GM23338 (cell line): ENCODE data around the gene SH3GL2. TPM values are rescaled to one million over a fixed set of nuclear protein-coding genes. Genes with fewer than 3 reads are reported as not detected.

Source experiments
- CREB1 ChIP-seq: fragments of 250-450 bp; sonication (Bioruptor Pico); IDR thresholded peaks from 2 replicates; pipeline ENCODE4 v1.5.0; 2020; ENCODE audit warnings: low read depth, mild to moderate bottlenecking, moderate library complexity
- EZH2 ChIP-seq: fragments of 200-600 bp; sonication (generic); IDR thresholded peaks from one replicate; pipeline ENCODE4 v1.8.0; 2017; ENCODE audit warnings: antibody characterized with exemption, mild to moderate bottlenecking, low read depth; ENCODE audit not compliant: unreplicated experiment
- JUNB ChIP-seq: IDR thresholded peaks from one replicate; pipeline ENCODE4 v1.6.1; 2016; ENCODE audit warnings: antibody characterized with exemption; ENCODE audit not compliant: unreplicated experiment
- NANOG ChIP-seq: IDR thresholded peaks from 2 replicates; pipeline ENCODE4 v1.6.1; 2016; ENCODE audit warnings: antibody characterized with exemption, borderline replicate concordance
- POLR2AphosphoS5 ChIP-seq: IDR thresholded peaks from 2 replicates; pipeline ENCODE4 v1.6.1; 2016; ENCODE audit warnings: antibody characterized with exemption, low read depth
- STAT1 ChIP-seq: IDR thresholded peaks from one replicate; pipeline ENCODE4 v1.6.1; 2016; ENCODE audit warnings: antibody characterized with exemption; ENCODE audit not compliant: unreplicated experiment
- ZNF462 ChIP-seq: fragments of 250-450 bp; sonication (Bioruptor Pico); IDR thresholded peaks from 2 replicates; pipeline ENCODE4 v1.5.0; 2020; ENCODE audit warnings: mild to moderate bottlenecking, moderate library complexity
- polyA plus RNA-seq: library from polyadenylated mRNA; unstranded; fragments of >200 nt; fragmentation: Nextera tagmentation; extraction: Ambion mirVana; gene quantifications from 2 replicates; pipeline ENCODE4 v1.2.1, GENCODE V29; 2016
- total RNA-seq: library from RNA; depleted of rRNA; stranded (reverse); fragments of >200 nt; shearing (Covaris generic); gene quantifications from 2 replicates; pipeline ENCODE4 v1.2.3, GENCODE V29; 2014
- TF ChIP-seq, protein P1 (sequence below): IDR thresholded peaks from one replicate; pipeline ENCODE4 v1.6.1; 2018; ENCODE audit warnings: antibody characterized with exemption; ENCODE audit not compliant: unreplicated experiment

Gene SH3GL2
- total and polyA plus RNA-seq, 2 experiments from 2014 or later = 5.9 to 8.6 TPM

GRCh38 chr9:17682684-17683083 is 103.8 kb downstream of the SH3GL2 start (continued):
- no peak for TF ChIP-seq ZNF462 (CRISPR knock-in tag)
- no peak for TF ChIP-seq STAT1
- TF ChIP-seq CREB1 (CRISPR knock-in tag) = no peak
- TF ChIP-seq, protein P1, sequence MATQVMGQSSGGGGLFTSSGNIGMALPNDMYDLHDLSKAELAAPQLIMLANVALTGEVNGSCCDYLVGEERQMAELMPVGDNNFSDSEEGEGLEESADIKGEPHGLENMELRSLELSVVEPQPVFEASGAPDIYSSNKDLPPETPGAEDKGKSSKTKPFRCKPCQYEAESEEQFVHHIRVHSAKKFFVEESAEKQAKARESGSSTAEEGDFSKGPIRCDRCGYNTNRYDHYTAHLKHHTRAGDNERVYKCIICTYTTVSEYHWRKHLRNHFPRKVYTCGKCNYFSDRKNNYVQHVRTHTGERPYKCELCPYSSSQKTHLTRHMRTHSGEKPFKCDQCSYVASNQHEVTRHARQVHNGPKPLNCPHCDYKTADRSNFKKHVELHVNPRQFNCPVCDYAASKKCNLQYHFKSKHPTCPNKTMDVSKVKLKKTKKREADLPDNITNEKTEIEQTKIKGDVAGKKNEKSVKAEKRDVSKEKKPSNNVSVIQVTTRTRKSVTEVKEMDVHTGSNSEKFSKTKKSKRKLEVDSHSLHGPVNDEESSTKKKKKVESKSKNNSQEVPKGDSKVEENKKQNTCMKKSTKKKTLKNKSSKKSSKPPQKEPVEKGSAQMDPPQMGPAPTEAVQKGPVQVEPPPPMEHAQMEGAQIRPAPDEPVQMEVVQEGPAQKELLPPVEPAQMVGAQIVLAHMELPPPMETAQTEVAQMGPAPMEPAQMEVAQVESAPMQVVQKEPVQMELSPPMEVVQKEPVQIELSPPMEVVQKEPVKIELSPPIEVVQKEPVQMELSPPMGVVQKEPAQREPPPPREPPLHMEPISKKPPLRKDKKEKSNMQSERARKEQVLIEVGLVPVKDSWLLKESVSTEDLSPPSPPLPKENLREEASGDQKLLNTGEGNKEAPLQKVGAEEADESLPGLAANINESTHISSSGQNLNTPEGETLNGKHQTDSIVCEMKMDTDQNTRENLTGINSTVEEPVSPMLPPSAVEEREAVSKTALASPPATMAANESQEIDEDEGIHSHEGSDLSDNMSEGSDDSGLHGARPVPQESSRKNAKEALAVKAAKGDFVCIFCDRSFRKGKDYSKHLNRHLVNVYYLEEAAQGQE = no peak
- TF ChIP-seq NANOG = no peak
- no peak for TF ChIP-seq JUNB
- TF ChIP-seq POLR2AphosphoS5 = no peak
- TF ChIP-seq EZH2 = no peak
